ENCODE measurements around the gene CTLA4.
"Not testable (repeated sequence)": the region's sequence is repeated elsewhere in the genome, so short reads cannot be mapped to it uniquely, and the experiment has no call there.

CTLA4 gene

GRCh38 chr2:203858176-203858575 lies 9.4 kb upstream of the CTLA4 start:
- DNase-seq: peak; percentile 43

GRCh38 chr2:203859030-203859789 lies 8.4 kb upstream of the CTLA4 start:
- DNase-seq: no peak

- DNase-seq: no peak
These were observed 6.4 kb upstream of the CTLA4 start for GRCh38 chr2:203861197-203861596.

GRCh38 chr2:203861607-203862006 lies 6.0 kb upstream of the CTLA4 start:
- DNase-seq: no peak

- peak; percentile 56 for DNase-seq
These were observed 1.9 kb downstream of the CTLA4 start for GRCh38 chr2:203869223-203870042.

- no peak for DNase-seq
These were observed 2.9 kb downstream of the CTLA4 start for GRCh38 chr2:203870481-203870880.

- no peak for DNase-seq
These were observed 3.4 kb downstream of the CTLA4 start for GRCh38 chr2:203870941-203871340.

GRCh38 chr2:203871371-203871983 lies 3.9 kb downstream of the CTLA4 start:
- DNase-seq: peak; percentile 59

- DNase-seq: no peak
These were observed 5.9 kb downstream of the CTLA4 start for GRCh38 chr2:203873461-203873860.

- no peak for DNase-seq
These were observed 6.5 kb downstream of the CTLA4 start for GRCh38 chr2:203873921-203874631.

- DNase-seq: peak; percentile 31
These were observed 7.9 kb downstream of the CTLA4 start for GRCh38 chr2:203875471-203875870.

- no peak for DNase-seq
These were observed 8.8 kb downstream of the CTLA4 start for GRCh38 chr2:203876328-203876727.

GRCh38 chr2:203878063-203878462 lies 10.5 kb downstream of the CTLA4 start:
- DNase-seq: no peak

- DNase-seq: no peak
These were observed 13.1 kb downstream of the CTLA4 start for GRCh38 chr2:203880557-203881125.

GRCh38 chr2:203881185-203881584 lies 13.6 kb downstream of the CTLA4 start:
- not testable (repeated sequence) for DNase-seq

- DNase-seq: no peak
These were observed 15.0 kb downstream of the CTLA4 start for GRCh38 chr2:203882551-203882950.

- peak; percentile 51 for DNase-seq
These were observed 19.1 kb downstream of the CTLA4 start for GRCh38 chr2:203886661-203887151.

- DNase-seq: no peak
These were observed 20.1 kb downstream of the CTLA4 start for GRCh38 chr2:203887677-203888076.

- DNase-seq: no peak
These were observed 22.0 kb downstream of the CTLA4 start for GRCh38 chr2:203889542-203889941.

GRCh38 chr2:203889944-203890343 lies 22.4 kb downstream of the CTLA4 start:
- DNase-seq: no peak

GRCh38 chr2:203890733-203891132 lies 23.2 kb downstream of the CTLA4 start:
- no peak for DNase-seq

GRCh38 chr2:203891474-203891873 lies 23.9 kb downstream of the CTLA4 start:
- peak; percentile 71 for DNase-seq

- no peak for DNase-seq
These were observed 24.6 kb downstream of the CTLA4 start for GRCh38 chr2:203892207-203892606.
